RWPE1 (cell line): ENCODE data around the gene ITIH4.

Experiments
- CTCF ChIA-PET: fragments of 350-600 bp; sonication (Branson Sonifier 250); formaldehyde crosslinking; extraction: SDS; loops from one replicate; lab custom pipeline; 2021; lab: Yijun Ruan, JAX
- POLR2A ChIA-PET: fragments of 400-600 bp; formaldehyde crosslinking; extraction: SDS; loops from one replicate; lab custom pipeline; 2020; ENCODE audit warnings: antibody characterized with exemption; ENCODE audit not compliant: low non-redundant PET; lab: Yijun Ruan, JAX
- DNase-seq: peaks from one replicate; pipeline ENCODE4 v3.0.0; 2012; ENCODE audit warnings: low spot score
- H3K27ac ChIP-seq: fragments of 450-650 bp; 2 replicates; pipeline ENCODE4 v1.5.1; 2017
- CTCF ChIP-seq: fragments of 450-650 bp; conservative IDR thresholded peaks from 2 replicates; pipeline ENCODE4 v1.5.1; 2017; ENCODE audit warnings: low read depth, mild to moderate bottlenecking

Gene ITIH4

GRCh38 chr3:52830535-52831258 is at the start of gene ITIH4:
Gene ITIH4, minus strand, starts transcription at chr3:52830672. Its CDS starts 30 bp downstream, at chr3:52830642.
- ChIA-PET POLR2A (no interaction called here), CTCF (no interaction called here)

GRCh38 chr3:52880047-52880446 is 49.6 kb upstream of the ITIH4 start:
- ChIA-PET POLR2A (no interaction called here), CTCF (interaction anchor here (0.6 kb wide), 1 partner anchor 148 kb away, joined by 3 read pairs; no protein-coding TSS in a partner anchor)
- DNase-seq: no peak
- TF ChIP-seq CTCF: no peak
- no peak overlapping the region for H3K27ac ChIP-seq

More at GRCh38 chr3:52830535-52831258, at the start of gene ITIH4:
- no peak for DNase-seq
- TF ChIP-seq CTCF: no peak
- peak within 1 kb of the TSS; percentile 55 for H3K27ac ChIP-seq

- ChIA-PET CTCF (interaction anchor here (0.6 kb wide), 1 partner anchor 148 kb away, joined by 3 read pairs; no protein-coding TSS in a partner anchor), POLR2A (no interaction called here)
- DNase-seq: no peak
- no peak overlapping the region for H3K27ac ChIP-seq
- no peak for TF ChIP-seq CTCF
Observed at GRCh38 chr3:52879581-52879980, 49.1 kb upstream of the ITIH4 start.

- TF ChIP-seq CTCF: no peak
- POLR2A ChIA-PET: no interaction called here
- DNase-seq: no peak
- no peak overlapping the region for H3K27ac ChIP-seq
- CTCF ChIA-PET: no interaction called here
Observed at GRCh38 chr3:52879090-52879489, 48.6 kb upstream of the ITIH4 start.

- POLR2A ChIA-PET: no interaction called here
- CTCF ChIA-PET: no interaction called here
- TF ChIP-seq CTCF: no peak
- H3K27ac ChIP-seq: no peak overlapping the region
- DNase-seq: no peak
Observed at GRCh38 chr3:52877085-52877484, 46.6 kb upstream of the ITIH4 start.

- DNase-seq: no peak
- ChIA-PET CTCF (interaction anchor here (0.5 to 0.6 kb wide), 2 partner anchors 28 to 136 kb away, joined by 3 read pairs; no protein-coding TSS in a partner anchor), POLR2A (no interaction called here)
- H3K27ac ChIP-seq: no peak overlapping the region
- no peak for TF ChIP-seq CTCF
Observed at GRCh38 chr3:52874864-52875587, 44.6 kb upstream of the ITIH4 start.
